HG03159 (cell line): ENCODE measurements around the gene ABCA7.
A peak's percentile ranks its signal among the peaks of the same experiment; 100 is the strongest.

Experiments used
- ATAC-seq: cut with Tn5 transposase; IDR thresholded peaks from one replicate; pipeline ENCODE4 v1.9.1; 2021; ENCODE audit warnings: mild to moderate bottlenecking, moderate library complexity; ENCODE audit not compliant: unreplicated experiment

ABCA7 gene

DNA sequence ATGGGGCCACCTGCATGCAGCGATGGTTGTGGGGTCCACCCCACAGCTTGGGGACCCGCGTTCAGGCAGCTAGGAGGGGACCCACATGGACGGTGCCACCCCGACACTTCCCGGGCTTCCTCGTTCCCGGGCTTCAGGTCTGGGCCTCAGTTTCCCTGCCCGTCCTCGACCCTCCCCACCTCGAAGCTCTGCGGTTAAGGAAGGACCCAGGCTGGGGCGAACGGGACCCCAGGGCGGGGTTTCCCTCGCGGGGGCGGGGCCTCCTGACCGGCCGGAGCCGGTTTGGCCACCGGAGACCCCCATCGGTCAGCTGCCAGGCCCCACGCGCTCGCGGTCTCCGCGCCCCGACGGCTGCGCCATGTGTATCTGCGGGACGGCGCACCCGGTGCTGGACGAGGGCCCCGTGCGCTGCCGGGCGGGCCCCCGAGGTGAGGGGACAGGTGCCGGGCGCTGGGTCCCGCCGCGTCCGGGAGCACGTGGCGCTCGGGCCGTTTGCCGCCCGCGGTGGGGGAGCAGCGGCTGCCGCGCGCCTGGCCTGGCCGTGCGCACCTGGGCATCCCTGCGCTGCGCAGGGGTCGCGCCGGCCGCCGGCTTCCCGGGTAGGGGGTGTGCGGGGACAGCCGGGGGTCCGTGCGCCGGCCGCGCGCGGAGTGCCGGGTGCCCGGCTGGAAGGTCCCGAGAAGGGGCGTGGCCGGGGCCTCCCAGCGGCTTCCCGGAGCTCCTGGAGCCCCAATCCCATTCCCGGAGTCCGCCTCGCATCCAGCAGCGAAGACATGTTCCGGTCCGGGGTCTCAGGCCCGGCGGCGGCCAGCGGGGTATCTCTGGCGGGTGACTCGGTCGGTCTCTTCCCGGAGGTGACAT is 31.3 kb downstream of the ABCA7 start:
- no peak for ATAC-seq

DNA sequence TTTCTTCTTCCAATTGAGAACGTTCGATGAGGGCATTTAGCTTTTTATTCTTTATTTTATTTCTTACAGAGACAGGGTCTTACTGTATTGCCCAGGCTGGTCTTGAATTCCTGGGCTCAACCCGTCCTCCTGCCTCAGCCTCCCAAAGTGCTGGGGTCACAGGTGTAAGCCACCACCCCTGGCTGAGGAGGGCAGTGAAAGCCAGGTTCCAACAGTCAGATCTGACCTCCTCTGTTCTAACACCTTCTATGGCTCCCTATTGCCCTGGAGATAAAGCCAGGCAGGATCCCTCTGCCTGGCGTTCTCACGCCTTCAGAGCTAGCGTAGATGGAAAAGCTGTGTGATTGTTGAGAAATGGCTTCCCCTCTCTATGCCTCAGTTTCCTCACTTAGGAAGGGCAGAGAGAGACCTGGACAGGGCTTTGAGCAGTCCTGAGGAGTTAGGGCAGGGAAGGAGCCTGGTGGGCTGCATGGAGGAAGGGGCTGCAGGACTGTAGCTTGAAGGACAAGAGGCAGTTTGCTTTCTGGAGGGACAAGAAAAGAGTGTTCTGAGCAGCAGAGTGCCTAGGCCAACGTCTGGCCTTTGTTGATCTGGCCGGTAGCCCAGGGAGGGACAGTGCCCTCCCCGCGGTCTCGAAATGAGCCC is 32.6 kb downstream of the ABCA7 start:
- no peak for ATAC-seq

GRCh38 chr19:1073063-1073955 is 33.4 kb downstream of the ABCA7 start:
- no peak for ATAC-seq

- no peak for ATAC-seq
These were observed 34.1 kb downstream of the ABCA7 start for GRCh38 chr19:1073956-1074517.

GRCh38 chr19:1074544-1075283 is 34.8 kb downstream of the ABCA7 start:
- ATAC-seq, result no peak

GRCh38 chr19:1076046-1076386 is 36.1 kb downstream of the ABCA7 start:
- ATAC-seq, result no peak

DNA sequence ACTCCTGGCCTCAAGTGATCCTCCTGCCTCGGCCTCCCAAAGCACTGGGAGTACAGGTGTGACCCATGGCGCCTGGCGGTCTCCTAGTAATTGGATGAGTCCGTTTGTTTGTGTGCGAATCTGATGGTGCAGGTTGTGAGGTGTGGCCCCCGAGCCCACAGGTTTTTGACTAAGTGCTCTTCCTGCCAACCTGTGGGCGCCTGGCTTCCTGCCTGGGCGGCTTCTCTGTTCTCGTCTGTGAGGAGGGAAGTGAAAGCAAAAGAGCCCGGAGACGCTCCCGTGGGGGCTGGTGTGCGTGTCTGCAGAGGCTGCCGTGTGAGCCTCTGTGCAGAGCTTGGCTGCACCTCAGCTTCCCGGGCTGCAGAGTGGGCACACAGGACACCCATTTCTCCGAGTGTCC is 37.0 kb downstream of the ABCA7 start:
- peak; percentile 63 for ATAC-seq

DNA sequence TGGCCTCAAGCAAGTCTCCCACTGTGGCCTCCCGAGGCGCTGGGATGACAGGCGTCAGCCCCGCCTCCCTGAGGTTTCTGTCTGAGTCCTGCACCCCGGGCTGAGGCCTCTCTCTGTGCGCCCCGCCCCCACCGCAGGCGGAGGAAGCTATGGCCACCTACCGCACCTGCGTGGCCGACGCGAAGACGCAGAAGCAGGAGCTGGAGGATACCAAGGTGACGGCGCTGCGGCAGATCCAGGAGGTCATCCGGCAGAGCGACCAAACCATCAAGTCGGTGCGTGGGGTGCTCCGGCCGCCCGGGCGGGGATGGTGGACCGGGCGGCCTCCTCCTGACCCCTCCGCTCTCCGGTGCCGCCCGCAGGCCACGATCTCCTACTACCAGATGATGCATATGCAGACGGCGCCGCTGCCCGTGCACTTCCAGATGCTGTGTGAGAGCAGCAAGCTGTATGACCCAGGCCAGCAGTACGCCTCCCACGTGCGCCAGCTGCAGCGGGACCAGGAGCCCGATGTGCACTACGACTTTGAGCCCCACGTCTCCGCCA is 39.7 kb downstream of the ABCA7 start:
- ATAC-seq, result no peak

DNA sequence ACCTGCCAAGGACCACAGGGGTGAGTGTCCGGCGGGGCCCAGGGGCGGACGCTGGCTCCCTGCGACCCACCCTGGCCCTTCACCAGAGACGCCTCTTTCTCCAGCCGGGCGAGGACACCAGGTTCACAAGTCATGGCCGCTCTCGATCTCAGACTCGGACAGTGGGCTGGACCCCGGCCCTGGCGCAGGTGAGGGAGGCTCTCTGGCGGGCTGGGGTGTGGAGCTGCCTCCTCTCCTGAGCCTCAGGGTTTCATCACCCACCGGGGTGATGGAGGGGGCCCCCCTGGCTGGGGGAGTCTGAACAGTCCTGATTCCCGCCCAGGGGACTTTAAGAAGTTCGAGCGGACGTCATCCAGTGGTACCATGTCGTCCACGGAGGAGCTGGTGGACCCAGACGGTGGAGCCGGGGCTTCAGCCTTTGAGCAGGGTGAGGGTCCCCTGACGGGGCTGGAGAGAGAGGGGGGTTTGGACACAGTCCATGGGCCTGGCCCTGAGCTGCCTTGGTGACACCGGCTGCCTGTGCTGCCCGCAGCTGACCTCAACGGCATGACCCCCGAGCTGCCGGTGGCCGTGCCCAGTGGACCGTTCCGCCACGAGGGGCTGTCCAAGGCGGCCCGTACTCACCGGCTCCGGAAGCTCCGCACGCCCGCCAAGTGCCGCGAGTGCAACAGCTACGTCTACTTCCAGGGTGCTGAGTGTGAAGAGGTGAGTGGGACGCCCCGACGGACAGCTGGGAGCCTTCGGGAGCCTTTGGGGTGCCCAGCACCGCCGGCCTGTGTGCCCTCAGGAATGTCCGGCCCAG is 40.7 kb downstream of the ABCA7 start:
- ATAC-seq, result no peak

GRCh38 chr19:1081301-1082164 is 41.6 kb downstream of the ABCA7 start:
- no peak for ATAC-seq

- ATAC-seq, result no peak
These were observed 42.4 kb downstream of the ABCA7 start for GRCh38 chr19:1082165-1082927.

GRCh38 chr19:1082928-1083816 is 43.3 kb downstream of the ABCA7 start:
- no peak for ATAC-seq

- no peak for ATAC-seq
These were observed 44.3 kb downstream of the ABCA7 start for GRCh38 chr19:1084024-1084868.

DNA sequence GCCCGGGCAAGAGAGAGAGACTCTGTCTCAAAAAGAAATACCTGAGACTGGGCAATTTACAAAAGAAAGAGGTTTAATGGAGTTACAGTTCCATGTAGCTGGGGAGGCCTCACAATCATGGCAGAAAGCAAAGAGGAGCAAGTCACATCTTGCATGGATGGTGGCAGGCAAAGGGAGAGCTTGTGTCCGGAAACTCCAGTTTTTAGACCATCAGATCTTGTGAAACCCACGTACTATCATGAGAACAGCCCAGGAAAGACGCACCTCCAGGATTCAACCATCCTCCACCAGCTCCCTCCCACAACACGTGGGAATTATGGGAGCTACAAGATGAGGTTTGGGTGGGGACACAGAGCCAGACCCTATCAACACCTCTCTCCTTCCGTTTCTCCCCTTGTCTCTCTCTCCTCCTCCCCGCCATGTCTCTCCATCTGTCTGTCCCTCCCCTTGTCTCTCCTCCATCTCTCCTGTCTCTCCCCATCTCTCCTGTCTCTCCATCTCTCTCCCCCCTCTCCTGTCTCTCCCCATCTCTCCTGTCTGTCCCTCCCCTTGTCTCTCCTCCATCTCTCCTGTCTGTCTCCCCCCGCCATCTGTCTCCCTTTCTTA is 45.2 kb downstream of the ABCA7 start:
- ATAC-seq, result no peak

GRCh38 chr19:1085676-1086442 is 46.0 kb downstream of the ABCA7 start:
- ATAC-seq, result no peak
